ENCODE data around the gene KCNJ6.

- TF ChIP-seq CTCF (IDR thresholded peaks at IDR 0.05) (no peak), POLR2A (IDR thresholded peaks at IDR 0.05) (no peak), POLR2AphosphoS5 (IDR thresholded peaks at IDR 0.05; ENCODE audit: insufficient read depth in 1 of 2, low read depth in 1 of 2) (no peak)
These were observed 329.1 kb downstream of the KCNJ6 start for GRCh38 chr21:37587203-37587602.
